GM12878 (cell line): Measurements from ENCODE around the gene CDKL4. TPM values are rescaled to one million over a fixed set of nuclear protein-coding genes. Genes with fewer than 3 reads are reported as not detected.

Source experiments
- ATAC-seq: fragments of 200-7000 bp; cut with Tn5 transposase; 3 replicates; pipeline ENCODE4 v1.9.1; 2020; ENCODE audit warnings: mild to moderate bottlenecking, moderate library complexity
- BruUV-seq: library from RNA; stranded (reverse); fragments of 400-500 nt; replicated peaks from 2 replicates; lab custom pipeline; 2021; lab: Mats Ljungman, UMichigan
- CTCF ChIA-PET: fragments of 300-600 bp; sonication (Branson Sonifier 250); formaldehyde crosslinking; extraction: SDS; loops from one replicate; lab custom pipeline; 2021; ENCODE audit warnings: inconsistent platforms; lab: Yijun Ruan, JAX
- POLR2A ChIA-PET: fragments of 350-600 bp; formaldehyde crosslinking; extraction: SDS; loops from one replicate; lab custom pipeline; 2021; ENCODE audit warnings: inconsistent platforms; lab: Charles Lee
- RAD21 ChIA-PET: fragments of 300-600 bp; sonication (Branson Sonifier 250); formaldehyde crosslinking; loops from one replicate; lab custom pipeline; 2023; ENCODE audit warnings: antibody characterized with exemption; ENCODE audit not compliant: unreplicated experiment; lab: Charles Lee
- SMC1A ChIA-PET: fragments of 300-600 bp; sonication (Branson Sonifier 250); formaldehyde crosslinking; loops from one replicate; lab custom pipeline; 2023; ENCODE audit not compliant: unreplicated experiment, uncharacterized antibody; lab: Charles Lee
- DNase-seq: peaks from one replicate; pipeline ENCODE4 v3.0.0-alpha.2; 2011; ENCODE audit warnings: low read depth, low spot score
- FAIRE-seq: peaks from 3 replicates; lab custom pipeline; 2011; peaks lifted over from hg19 to GRCh38; lab: Jason Lieb, UNC
- H2AFZ ChIP-seq: 2 replicates; pipeline ENCODE4 v1.6.0; 2011; ENCODE audit warnings: low read depth, low read length, control low read depth; ENCODE audit not compliant: control insufficient read depth
- H3K27ac ChIP-seq: 2 replicates; pipeline ENCODE4 v1.5.1; 2011; ENCODE audit warnings: control low read depth; ENCODE audit not compliant: control insufficient read depth, insufficient read depth
- H3K27me3 ChIP-seq, 2 experiments: replicated peaks in 1 of 2; 2 replicates each; pipeline versions ENCODE4 v1.6.0 to v1.6.1; 2011; ENCODE audit warnings: low read length in 1 of 2; ENCODE audit not compliant: control insufficient read depth in 2 of 2, insufficient read depth in 2 of 2
- H3K36me3 ChIP-seq, 2 experiments: 2 replicates each; pipeline ENCODE4 v1.5.1; 2011; ENCODE audit warnings: low read length in 1 of 2; ENCODE audit not compliant: control insufficient read depth in 2 of 2, insufficient read depth in 2 of 2
- H3K4me1 ChIP-seq: 2 replicates; pipeline ENCODE4 v1.6.1; 2011; ENCODE audit warnings: mild to moderate bottlenecking, low read length, moderate library complexity, mixed read lengths; ENCODE audit not compliant: control insufficient read depth, insufficient read depth
- H3K4me2 ChIP-seq: 2 replicates; pipeline ENCODE4 v1.6.0; 2011; ENCODE audit warnings: control low read depth; ENCODE audit not compliant: control insufficient read depth, insufficient read depth
- H3K4me3 ChIP-seq: fragments of 200-600 bp; sonication (generic); 2 replicates; pipeline ENCODE4 v1.5.1; 2016
- H3K79me2 ChIP-seq: 2 replicates; pipeline ENCODE4 v1.6.0; 2011; ENCODE audit warnings: low read length; ENCODE audit not compliant: control insufficient read depth, insufficient read depth
- H3K9ac ChIP-seq: 2 replicates; pipeline ENCODE4 v1.8.0; 2011; ENCODE audit warnings: low read length, control low read depth, mixed read lengths; ENCODE audit not compliant: control insufficient read depth, insufficient read depth
- H3K9me3 ChIP-seq: replicated peaks from 3 replicates; pipeline ENCODE4 v1.5.1; 2011; ENCODE audit warnings: mild to moderate bottlenecking, low read length; ENCODE audit not compliant: control insufficient read depth, insufficient read depth
- H4K20me1 ChIP-seq: 2 replicates; pipeline ENCODE4 v1.6.0; 2011; ENCODE audit not compliant: control insufficient read depth, insufficient read depth
- BCL3 ChIP-seq: IDR thresholded peaks from 2 replicates; pipeline ENCODE4 v1.6.1; 2011; ENCODE audit warnings: borderline replicate concordance, low read depth, mild to moderate bottlenecking, moderate library complexity, low read length; ENCODE audit not compliant: insufficient read depth, poor library complexity, severe bottlenecking
- BHLHE40 ChIP-seq, 2 experiments: fragments of 450-650 bp in 1 of 2; IDR thresholded peaks; 2 replicates each; pipeline ENCODE4 v1.6.1; 2011 to 2017; ENCODE audit warnings: low read depth in 2 of 2, borderline replicate concordance in 1 of 2, improper control_type of control experiment in 1 of 2, low read length in 1 of 2, mild to moderate bottlenecking in 1 of 2
- CUX1 ChIP-seq: IDR thresholded peaks from 2 replicates; pipeline ENCODE4 v1.6.1; 2012; ENCODE audit warnings: improper control_type of control experiment, low read depth, low read length; ENCODE audit not compliant: insufficient replicate concordance
- HDGF ChIP-seq: fragments of 450-650 bp; IDR thresholded peaks from 2 replicates; pipeline ENCODE4 v1.6.1; 2016; ENCODE audit warnings: antibody characterized with exemption
- JUND ChIP-seq: IDR thresholded peaks from 2 replicates; pipeline ENCODE4 v1.6.1; 2012; ENCODE audit warnings: low read depth, mild to moderate bottlenecking, low read length, improper control_type of control experiment, moderate library complexity
- NFIC ChIP-seq: IDR thresholded peaks from 2 replicates; pipeline ENCODE4 v1.6.1; 2012; ENCODE audit warnings: low read depth, mild to moderate bottlenecking, inconsistent platforms, low read length, moderate library complexity
- PBX3 ChIP-seq: IDR thresholded peaks from 2 replicates; pipeline ENCODE4 v1.6.1; 2011; ENCODE audit warnings: mild to moderate bottlenecking, low read depth, low read length, moderate library complexity; ENCODE audit not compliant: insufficient replicate concordance
- POU2F2 ChIP-seq: IDR thresholded peaks from 3 replicates; pipeline ENCODE4 v1.6.1; 2011; ENCODE audit warnings: low read depth, mild to moderate bottlenecking, low read length, borderline replicate concordance
- WGBS: methylation state at CpG from one replicate; pipeline ENCODE4 v1.1.6; 2016; ENCODE audit warnings: low lambda C conversion rate; ENCODE audit not compliant: insufficient replicate concordance, insufficient coverage; ENCODE audit errors: missing lambda C conversion rate; 5-methylcytosine and 5-hydroxymethylcytosine counted together
- in situ Hi-C: fragments of 300-500 bp; cut with MboI; formaldehyde crosslinking; loops from 9 replicates; pipeline ENCODE4 v1.14.3; 2018; ENCODE audit warnings: mixed read lengths
- intact Hi-C: fragments of 100-400 bp; cut with micrococcal nuclease; formaldehyde crosslinking; loops from one replicate; pipeline ENCODE4 v1.14.2; 2022; ENCODE audit not compliant: unreplicated experiment
- polyA plus RNA-seq, 11 experiments: library from polyadenylated mRNA; depleted of rRNA in 4 of 11; unstranded in 6 of 11; stranded (reverse) in 5 of 11; fragments of >200 nt; fragmentation: Nextera tagmentation in 4 of 11; fragmentation: Illumina TruSeq in 1 of 11; extraction: Ambion mirVana in 4 of 11; extraction: Trizol in 1 of 11; gene quantifications; 1 replicate in 1 of 11; 2 replicates in 10 of 11; pipeline versions ENCODE4 v1.2.1 to v1.2.3, GENCODE V29; 2011 to 2016; ENCODE audit warnings: inconsistent platforms in 2 of 11, missing spikeins in 2 of 11, low read depth in 1 of 11
- total RNA-seq, 4 experiments: library from RNA; depleted of rRNA in 3 of 4; stranded (reverse); fragments of >200 nt in 3 of 4; fragmentation: Illumina TruSeq in 1 of 4; extraction: Trizol in 1 of 4; gene quantifications; 2 replicates each; pipeline versions ENCODE4 v1.2.1 to v1.2.3, GENCODE V29; 2013 to 2021
- TF ChIP-seq, protein P1 (sequence below): fragments of 450-650 bp; conservative IDR thresholded peaks from 2 replicates; pipeline ENCODE4 v1.6.1; 2017; ENCODE audit warnings: mild to moderate bottlenecking, moderate library complexity

The CDKL4 gene
- total and polyA plus RNA-seq, 10 of the 15 experiments (the other 5 are each of a cell fraction or from before 2014, with no cell fraction given) = not detected

- TF ChIP-seq, protein P1, sequence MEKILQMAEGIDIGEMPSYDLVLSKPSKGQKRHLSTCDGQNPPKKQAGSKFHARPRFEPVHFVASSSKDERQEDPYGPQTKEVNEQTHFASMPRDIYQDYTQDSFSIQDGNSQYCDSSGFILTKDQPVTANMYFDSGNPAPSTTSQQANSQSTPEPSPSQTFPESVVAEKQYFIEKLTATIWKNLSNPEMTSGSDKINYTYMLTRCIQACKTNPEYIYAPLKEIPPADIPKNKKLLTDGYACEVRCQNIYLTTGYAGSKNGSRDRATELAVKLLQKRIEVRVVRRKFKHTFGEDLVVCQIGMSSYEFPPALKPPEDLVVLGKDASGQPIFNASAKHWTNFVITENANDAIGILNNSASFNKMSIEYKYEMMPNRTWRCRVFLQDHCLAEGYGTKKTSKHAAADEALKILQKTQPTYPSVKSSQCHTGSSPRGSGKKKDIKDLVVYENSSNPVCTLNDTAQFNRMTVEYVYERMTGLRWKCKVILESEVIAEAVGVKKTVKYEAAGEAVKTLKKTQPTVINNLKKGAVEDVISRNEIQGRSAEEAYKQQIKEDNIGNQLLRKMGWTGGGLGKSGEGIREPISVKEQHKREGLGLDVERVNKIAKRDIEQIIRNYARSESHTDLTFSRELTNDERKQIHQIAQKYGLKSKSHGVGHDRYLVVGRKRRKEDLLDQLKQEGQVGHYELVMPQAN = no peak
These were observed 85.4 kb downstream of the CDKL4 start (continued) for GRCh38 chr2:39158351-39158750.

- no peak for DNase-seq
- SMC1A ChIA-PET = no interaction called here
- 68% methylated on average over 4 of the region's 6 CpGs for WGBS
- Histone ChIP-seq H3K4me3 (no peak overlapping the region), H3K4me2 (no peak overlapping the region), H3K9ac (no peak overlapping the region), H3K36me3 (no peaks in the 10 kb centered on the region), H3K9me3 (no peaks in the 10 kb centered on the region), H3K27ac (no peak overlapping the region), H3K27me3 (no peaks in the 10 kb centered on the region), H3K4me1 (no peaks in the 10 kb centered on the region), H3K79me2 (no peaks in the 10 kb centered on the region), H2AFZ (no peak overlapping the region), H4K20me1 (no peaks in the 10 kb centered on the region)
- FAIRE-seq = no peak
- intact Hi-C loops (no loop called here), in situ Hi-C loops (no loop called here)
- CTCF ChIA-PET = no interaction called here
- BruUV-seq = no TSS peak
- POLR2A ChIA-PET = no interaction called here
- TF ChIP-seq BCL3 = no peak
- TF ChIP-seq NFIC = no peak
- TF ChIP-seq PBX3 = no peak
- TF ChIP-seq BHLHE40 (IDR thresholded peaks at IDR 0.05; ENCODE audit: borderline replicate concordance in 1 of 2, low read depth in 2 of 2, low read length in 1 of 2) = no peak
- no peak for TF ChIP-seq CUX1
- no peak for TF ChIP-seq JUND
- TF ChIP-seq POU2F2 = no peak
- no peak for TF ChIP-seq HDGF
- RAD21 ChIA-PET = no interaction called here
- ATAC-seq = no peak
These were observed 86.9 kb downstream of the CDKL4 start for GRCh38 chr2:39156846-39157245.
